Pulmonary artery endothelial cell (primary cell): ENCODE data around the gene BATF. TPM values are rescaled to one million over a fixed set of nuclear protein-coding genes. Genes with fewer than 3 reads are reported as not detected.

Experiments used
- DNase-seq: peaks from one replicate; pipeline ENCODE4 v3.0.0-alpha.2; 2011; ENCODE audit warnings: low read depth, low spot score
- total RNA-seq: library from RNA; depleted of rRNA; stranded (reverse); fragments of >200 nt; gene quantifications from 2 replicates; pipeline ENCODE4 v1.2.3, GENCODE V29; 2014

BATF gene
- total RNA-seq, 1 donor from 2014 or later: 1.1 TPM

DNA sequence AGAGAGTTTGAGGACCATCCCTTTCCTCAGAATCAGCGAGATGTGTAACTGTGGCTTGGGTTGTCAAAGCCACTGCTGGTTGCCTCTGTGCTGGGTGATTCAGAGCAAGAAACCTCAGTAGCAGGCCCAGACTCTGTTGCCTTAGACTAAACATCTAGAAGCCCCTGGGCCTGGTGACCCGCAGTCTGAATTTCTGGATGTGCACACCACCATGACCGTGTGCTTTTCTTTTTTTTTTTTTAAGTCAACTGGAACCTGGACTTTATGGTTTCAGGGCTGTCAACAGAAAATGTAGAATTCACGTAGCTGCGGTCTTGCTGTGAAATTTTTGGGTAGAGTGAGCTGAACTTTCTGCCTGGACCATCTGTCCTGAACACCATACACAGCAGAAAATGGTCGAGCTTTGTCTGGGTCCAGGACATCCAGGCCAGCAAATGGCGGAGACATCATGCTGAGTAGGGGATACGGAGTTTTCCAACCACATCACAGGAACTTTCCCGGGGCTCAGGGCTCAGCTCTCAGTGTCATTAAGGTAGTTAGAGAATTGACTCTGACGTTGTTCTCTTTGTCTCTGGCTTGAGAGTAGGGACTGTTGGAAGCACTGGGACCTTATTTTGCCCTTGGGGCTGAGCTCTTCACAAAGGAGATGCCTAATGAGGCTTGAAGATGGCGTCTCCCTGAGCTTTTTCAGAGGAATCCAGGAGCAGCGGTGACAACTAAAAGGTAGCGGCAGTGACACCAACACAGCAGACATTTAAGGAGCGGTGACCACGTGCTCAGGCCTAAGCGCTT lies 23.0 kb upstream of the BATF start:
- no peak for DNase-seq

DNA sequence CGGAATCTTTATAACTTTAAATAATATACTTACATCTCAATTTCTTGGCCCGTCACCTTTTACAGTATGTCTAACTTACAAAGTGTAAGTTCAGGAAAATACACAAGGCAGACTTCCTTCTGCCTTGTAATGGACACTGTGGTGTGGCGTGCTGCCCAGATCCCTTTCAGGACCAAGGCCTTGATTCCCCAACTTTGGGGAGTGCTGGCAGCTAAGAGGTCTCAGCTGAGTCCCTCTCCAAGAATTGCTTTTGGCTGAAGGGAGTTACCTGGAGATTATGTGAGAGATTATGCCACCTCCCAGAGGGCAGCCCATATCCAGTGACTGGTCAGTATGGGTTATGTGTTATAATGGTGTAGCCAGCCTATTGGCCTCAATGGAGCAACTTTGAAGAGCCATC lies 21.2 kb upstream of the BATF start:
- no peak for DNase-seq

DNA sequence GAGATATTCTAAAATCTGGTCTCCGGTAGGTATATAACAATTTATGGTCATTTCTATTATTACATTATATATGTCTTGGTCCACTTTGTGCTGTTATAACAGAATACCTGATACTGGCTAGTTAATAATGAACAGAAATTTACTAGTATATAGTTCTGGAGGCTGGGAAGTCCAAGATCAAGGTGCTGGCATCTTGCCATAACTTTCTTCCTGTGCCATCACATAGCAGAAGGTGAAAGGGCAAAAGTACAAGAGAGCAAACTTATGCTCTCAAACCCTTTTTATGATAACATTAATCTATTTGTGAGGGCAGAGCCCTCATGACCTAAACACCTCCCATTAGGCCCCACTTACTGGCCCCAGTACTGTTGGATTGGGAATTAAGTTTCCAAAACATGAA lies 17.9 kb upstream of the BATF start:
- DNase-seq: no peak

DNA sequence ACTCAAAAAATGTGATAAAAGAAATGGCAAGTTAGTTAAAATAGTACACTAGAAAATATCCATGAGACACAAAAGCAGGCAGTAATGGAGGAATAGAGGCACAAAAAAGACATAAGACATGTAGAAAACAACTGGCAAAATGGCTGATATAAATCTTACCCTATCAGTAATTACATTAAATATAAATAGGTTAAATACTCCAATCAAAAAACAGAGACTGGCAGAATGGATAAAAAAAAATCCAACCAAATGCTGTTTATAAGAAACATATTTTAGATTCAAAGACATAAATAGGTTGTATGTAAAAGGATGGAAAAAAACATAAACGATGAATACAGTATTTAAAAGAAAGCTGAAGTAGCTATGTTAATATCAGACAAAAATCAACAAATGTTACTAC lies 15.3 kb upstream of the BATF start:
- DNase-seq: no peak

DNA sequence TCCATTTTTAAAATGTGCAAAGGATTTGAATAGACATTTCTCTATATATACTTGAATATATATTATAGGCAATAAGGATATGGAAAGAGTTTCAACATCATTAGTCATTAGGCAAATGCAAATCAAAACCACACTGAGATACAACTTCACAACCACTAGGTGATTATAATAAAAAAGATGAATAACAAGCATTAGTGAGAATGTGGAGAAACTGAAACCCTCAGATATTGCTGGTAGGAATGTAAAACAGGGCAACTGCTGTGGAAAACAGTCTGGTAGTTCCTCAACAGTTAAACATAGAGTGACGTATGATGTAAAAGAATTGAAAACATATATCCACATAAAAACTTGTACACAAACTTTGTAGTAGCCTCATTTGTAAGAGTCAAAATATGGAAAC lies 11.7 kb upstream of the BATF start:
- DNase-seq: no peak

DNA sequence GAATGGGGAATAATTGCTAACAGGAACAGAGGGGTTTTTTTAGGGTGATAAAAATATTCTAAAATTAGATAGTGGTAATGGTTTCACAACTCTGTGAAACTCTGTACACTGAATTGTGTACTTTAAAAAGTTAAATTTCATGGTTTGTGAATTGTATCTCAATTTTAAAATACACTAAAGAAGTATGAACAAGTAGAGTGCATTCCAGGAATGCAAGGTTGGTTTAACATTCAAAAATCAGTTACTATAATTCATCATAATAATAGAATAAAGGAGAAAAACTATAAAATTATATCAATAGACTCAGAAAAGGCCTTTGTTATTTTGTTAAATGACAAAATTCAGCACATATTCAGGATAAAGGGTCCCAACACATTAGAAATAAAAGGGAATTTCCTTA lies 11.1 kb upstream of the BATF start:
- DNase-seq: no peak

DNA sequence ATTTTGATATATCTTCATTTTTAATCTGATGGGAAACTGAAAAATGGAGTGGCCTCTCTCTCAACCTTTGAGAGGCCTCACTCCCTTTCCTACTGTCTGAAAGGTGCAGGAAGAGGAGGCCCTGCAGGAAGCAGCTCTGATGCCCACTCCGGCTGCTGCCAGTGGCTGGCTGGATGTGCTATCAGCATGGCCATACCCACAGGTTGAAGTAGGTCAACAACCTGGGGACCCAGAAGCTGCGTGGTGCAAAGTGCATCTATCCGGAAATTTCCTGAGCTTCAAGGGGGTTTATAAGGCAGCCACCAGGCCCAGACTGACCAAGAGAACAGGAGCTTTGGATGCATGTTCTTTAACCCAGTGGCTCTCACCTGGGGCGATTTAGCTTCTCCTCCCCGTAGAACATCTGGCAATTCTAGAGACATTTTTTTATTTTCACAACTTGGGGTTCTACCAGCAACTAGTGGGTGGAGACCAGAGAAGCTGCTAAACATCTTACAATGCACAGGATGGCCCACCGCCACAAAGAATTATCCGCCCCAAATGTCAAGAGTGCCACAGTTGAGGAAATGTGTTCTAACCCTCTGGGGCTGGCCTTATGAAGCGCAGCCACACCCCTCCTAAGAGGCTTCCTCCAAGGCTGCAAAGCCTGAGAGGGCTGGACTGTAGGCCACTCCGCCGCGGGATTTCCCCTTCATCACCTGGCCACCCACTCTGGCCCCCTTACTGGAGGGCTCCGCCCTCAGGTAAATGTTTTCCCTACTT lies 8.2 kb upstream of the BATF start:
- no peak for DNase-seq

DNA sequence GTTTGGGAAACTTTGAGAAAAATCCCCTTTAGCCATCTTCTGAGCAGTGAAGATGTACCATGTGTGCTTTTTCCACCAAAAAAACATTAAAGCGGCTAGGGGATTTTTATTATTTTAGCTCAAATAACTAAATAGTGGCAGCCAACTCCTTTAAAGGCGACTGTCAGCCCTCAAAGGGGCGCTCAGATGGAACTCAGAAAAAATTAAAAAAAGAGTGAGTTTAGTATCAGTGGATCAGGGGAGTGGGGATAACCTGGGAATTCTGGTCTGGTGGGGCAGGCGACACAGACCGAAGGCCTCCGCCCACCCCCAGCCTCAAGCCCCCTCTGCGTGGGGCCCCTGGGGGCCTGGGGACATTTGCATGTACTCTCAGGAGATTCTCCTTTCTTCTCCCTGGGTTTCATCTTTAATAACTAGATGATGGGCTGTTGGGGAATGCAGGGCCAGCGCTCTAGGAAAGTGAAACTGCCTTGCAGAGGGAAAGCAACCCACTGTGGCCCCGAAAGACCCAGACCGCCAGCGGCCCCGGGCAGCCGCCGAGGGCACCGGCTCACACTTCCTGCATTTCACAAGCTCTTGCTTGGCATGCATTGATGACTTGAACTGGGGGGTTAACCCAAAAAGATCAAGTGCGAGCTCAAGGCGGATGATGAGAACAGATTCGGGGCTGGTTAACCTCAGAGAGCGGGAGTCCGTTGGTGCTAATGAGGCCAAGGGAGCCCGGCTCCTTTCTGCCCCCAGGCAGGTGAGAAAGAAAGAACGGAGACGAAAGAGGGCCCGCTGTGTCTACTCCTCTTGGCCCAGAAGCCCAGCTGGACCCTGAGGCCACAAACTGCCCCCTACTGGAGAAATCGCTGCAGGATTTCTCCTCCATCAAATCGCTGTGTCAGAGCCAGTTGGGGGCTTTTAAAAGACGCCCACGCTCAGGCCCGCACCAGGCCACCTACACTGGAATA lies 7.3 kb upstream of the BATF start:
- no peak for DNase-seq

DNA sequence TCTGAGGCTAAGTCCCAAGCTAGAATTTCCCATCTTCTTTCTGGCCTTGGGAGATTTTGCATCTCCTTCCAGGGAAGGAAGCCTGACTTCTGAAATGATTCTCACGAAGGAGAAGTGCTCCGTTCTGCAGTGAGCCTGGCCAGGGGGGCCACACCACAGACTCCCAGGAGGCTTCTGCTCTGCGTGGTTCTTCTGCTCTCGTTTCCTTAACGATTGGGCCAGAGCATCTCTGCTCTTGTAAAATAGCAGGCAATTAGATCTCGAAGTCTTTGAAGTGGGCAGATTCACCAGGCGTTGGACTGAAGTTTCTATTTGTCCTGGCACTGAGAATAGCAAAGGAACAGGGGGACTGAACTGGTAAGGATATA lies 6.7 kb upstream of the BATF start:
- DNase-seq: no peak

DNA sequence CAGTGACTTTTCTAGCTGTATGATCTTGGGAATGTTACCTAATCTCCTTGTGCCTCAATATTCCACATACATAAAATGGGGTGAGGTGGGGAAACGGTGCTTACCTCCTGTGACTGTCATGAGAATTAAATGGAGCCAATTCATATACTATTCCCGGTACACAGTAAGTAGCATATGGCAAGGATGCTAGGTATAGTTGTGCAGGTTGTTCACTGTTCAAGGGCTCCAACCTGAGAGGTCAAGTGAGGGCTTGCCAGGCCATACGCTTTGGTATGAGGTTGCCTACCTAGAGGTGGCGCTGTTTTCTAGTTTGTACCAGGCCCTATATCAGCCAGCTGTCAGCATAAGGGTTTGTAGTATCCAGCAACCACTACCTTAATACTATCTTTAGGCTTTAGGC lies 3.6 kb upstream of the BATF start:
- no peak for DNase-seq

DNA sequence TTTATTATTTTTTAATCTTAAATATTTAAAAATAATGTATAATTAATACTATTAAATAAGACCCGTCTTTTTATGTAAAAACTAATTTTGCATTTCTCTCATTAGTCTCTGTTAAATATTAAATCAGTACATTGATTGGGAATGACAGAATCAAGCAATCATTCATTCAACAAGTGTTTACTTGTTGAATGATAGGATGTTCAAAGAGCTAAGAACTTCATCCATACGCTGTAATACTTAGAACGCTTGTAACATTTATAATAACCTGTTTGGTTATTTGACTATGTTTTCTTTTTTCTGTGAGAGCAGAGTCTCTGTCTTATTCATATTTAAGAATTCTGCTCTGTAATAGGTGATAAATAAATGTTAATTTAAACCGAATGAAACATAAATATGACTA lies 2.9 kb upstream of the BATF start:
- DNase-seq: no peak

DNA sequence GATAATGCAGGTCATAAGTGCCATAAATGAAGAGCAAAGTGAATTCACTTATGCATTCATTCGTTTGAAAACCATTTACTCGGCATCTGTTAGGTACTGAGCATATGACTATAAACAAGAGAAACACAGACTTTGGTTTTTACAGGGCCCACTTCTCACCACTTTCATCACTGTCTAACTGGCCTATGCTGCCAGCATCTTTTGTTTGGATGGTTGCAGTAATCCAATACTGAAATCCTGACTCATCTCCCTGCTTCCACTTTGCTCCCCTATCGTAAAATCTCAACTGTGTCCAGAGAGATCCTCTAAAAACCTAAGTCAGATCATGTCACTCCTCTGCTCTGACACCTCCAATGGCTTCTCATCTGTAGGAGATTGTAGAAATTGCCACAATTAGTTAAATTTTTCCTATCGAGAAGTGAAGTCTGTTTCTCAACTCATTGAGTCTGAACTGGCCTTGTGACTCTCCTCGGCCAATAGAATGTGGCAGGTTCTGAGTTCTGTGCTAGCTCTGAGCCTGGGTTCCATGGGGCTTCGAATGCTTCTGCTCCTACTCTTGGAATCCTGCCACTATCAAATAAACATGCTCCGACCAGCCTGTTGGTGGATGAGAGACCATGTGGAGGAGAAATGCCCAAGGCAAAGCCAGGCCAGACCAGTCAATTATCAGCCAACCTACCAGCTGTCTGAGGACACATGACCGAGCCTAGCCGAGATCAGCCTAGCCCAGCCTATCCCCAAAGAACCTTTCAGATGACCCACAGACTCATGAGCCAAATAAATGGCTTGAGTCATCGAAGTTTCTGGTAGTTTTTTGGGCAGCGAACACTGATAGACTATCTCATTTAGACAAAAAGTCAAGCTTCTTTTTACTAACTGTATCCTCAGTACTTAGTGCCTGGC lies 2.2 kb upstream of the BATF start:
- no peak for DNase-seq

DNA sequence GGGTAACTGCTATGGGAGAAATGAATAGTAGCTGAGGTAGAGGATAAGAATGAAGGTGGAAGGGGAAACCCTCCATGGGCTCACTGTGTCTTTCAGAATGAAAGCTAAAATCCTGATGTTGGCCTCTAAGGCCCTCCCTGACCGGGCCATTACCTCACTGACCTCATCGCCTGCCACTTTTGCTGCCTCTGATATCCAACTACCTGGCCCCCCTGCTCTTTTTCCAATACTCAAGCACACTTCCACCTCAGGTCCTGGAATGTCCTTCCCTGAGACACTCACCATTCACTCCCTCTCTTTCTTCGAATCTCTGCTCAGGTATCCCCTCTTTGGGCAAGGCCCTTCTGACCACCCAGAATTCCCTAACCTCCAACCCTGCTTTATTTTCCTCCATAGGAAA lies 1.4 kb upstream of the BATF start:
- no peak for DNase-seq

DNA sequence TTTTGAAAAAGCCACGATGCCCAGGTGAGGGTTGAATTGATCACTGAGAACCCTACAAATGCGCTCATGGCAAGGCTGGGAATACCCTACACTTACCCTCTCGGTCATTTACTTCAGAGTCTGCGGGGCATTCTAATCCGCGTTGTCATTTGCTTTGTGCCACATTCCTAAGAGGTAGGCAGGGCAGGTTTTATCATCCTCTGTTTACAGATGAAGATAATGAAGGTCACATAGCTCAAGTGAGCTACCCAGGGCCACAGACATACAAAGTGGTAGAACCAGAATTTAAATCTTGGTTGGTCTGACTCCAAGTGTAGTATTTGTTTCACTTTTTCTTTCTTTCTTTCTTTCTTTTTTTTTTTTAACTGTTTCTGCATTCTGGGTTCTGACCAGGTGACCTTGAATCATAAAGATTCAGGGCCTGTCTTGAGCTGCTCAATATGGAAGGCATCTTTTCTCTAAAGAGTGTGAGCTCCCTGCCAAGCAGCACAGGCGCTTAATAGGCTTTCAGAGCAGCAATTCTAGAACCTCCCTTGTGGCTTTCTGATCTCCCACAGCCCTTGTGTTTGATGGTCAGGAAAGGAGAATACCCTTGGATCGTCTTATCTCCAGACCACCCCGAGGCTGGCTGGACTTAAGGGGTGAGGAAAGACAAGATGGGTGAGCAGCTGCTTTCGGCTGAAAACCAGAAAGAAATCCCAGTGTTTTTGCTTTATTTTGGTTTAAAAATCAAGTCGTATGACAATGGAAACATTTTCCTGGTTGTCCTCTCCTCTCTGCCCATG lies 662 bp upstream of the BATF start:
- DNase-seq: no peak

DNA sequence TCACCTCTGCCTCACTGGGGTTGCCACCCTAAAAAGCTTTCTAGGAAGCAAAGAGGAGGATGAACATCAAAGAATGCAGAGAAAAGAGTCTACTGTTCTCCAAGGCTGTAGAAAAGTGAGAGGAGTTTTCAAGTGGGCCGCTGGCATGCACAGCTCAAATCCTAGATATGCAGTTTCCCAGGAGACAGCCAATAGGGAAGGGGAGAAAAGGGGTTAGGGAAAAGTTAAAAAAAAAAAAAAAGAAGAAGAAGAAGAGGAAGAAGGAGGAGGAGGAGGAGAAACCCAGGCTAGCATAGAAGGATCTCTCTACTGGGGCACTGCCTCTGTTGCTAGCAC lies 682 bp downstream of the BATF start:
- DNase-seq: no peak

DNA sequence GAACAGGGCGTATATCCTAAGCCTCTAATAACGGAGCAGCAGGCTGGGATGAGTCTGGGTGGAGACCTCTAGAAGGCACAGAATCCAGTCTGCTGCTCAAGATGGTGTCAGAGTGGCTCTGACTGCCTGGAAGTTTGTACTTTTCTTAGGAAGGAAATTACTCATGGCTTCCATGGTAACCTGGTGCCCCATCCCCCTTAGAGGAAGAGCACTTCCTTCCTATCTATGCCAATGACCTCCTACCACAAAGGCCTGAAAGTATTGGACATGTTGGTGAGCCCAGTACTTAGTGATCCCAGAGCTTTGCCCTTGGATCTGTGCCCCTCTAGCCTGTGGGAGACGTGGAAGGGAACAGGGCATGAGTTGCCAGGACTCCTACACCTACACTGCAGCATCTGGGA lies 1.5 kb downstream of the BATF start:
- DNase-seq: peak; percentile 60

DNA sequence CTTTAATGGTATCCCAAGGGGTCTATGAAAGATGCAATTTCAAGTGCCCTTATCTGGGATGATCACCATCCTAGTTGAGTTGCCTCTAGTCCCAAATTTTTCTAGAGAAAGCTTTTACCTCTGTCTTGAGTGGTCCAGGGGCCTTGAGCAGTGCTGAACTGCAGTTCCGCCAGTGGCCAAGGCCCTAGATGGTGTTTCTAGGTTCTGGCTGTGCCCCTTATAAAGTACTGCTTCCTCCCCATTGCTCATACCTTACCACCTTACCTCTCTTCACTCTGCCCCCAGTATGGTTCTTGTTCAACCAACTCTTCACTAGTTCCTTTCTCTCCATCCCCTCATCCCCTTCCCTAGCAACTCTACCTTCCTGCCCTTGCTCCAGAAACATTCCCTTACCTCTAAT lies 3.7 kb downstream of the BATF start:
- DNase-seq: no peak

DNA sequence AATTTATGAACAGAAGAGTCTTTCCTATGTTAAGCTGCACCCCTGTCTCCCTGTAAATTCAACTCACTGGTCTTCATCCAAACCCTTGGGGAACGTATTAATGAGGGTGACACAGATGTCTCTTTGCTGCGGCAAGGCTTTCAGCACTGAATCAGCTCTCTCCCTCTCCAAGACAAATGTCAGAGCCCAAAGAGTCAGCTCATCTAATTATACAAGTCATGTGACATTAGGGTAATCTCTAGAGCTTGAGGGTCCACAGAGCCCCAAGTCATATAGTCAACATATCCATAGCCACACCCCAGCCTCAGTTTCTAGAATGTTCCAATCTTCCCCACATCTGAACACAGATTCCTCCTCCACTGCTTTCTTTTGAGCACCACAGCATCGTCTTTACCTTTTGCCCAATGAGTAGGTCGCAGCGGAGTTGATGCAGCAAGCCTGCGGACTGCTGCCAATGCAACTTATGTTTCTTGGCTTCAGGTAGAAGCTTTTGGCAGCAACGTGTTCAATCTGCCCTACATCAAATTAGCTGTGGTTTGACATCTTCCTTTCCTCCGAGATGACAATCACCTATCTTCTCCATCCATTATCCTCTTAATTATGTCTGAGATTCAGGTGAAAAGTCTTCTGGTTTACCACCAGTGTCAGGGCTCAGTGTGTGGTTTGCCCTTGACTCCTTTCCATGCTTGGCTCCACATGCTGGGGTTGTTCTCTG lies 5.3 kb downstream of the BATF start:
- DNase-seq: no peak

DNA sequence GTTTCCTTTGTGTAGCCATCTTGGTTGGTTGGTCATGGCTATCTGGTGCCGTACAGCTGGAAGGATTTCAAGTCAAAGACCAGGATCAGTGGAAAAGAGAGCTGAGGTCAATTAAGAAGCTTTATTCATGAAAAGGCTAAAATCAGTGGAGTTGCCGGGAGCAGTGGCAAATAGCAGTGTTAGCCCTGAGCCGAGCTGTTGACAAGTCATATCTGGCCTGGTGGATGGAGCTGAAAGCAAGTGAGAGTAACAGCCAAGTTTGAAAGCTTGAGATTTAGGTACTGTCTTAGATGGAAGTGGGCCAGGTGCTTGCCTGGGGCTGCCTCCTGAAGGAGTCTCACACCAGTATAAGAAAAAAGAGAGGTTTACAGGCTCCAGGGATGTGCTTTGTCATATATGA lies 9.0 kb downstream of the BATF start:
- no peak for DNase-seq
